H1 (cell line): ENCODE measurements around the gene C17orf113. TPM values are rescaled to one million over a fixed set of nuclear protein-coding genes. Genes with fewer than 3 reads are reported as not detected.

Source experiments
- CTCF ChIA-PET: fragments of 300-600 bp; sonication (Branson Sonifier 250); formaldehyde crosslinking; loops from one replicate; lab custom pipeline; 2021; ENCODE audit not compliant: partially characterized antibody; lab: Charles Lee
- POLR2A ChIA-PET: fragments of 300-600 bp; sonication (Branson Sonifier 250); formaldehyde crosslinking; loops from one replicate; lab custom pipeline; 2021; ENCODE audit warnings: inconsistent platforms; ENCODE audit not compliant: partially characterized antibody; lab: Charles Lee
- DNase-seq, 2 experiments: peaks; one replicate each; pipeline versions ENCODE4 v3.0.0 to v3.0.0-alpha.2; 2010 to 2022; ENCODE audit warnings: low spot score in 2 of 2, low read depth in 1 of 2, mixed read lengths in 1 of 2
- FAIRE-seq: peaks from 2 replicates; lab custom pipeline; 2011; peaks lifted over from hg19 to GRCh38; lab: Jason Lieb, UNC
- H2AFZ ChIP-seq: 2 replicates; pipeline ENCODE4 v1.8.1; 2012; ENCODE audit warnings: low read length, inconsistent platforms
- H2AK5ac ChIP-seq: 2 replicates; pipeline ENCODE4 v1.6.1; 2013; ENCODE audit warnings: low read depth, low read length
- H2BK120ac ChIP-seq: replicated peaks from 2 replicates; pipeline ENCODE3; 2013; ENCODE audit warnings: low read depth, low read length, inconsistent platforms
- H2BK12ac ChIP-seq: 2 replicates; pipeline ENCODE4 v1.6.1; 2013; ENCODE audit warnings: low read depth, low read length
- H2BK15ac ChIP-seq: 2 replicates; pipeline ENCODE4 v1.6.1; 2013; ENCODE audit warnings: low read length
- H2BK20ac ChIP-seq: 2 replicates; pipeline ENCODE4 v1.6.1; 2013; ENCODE audit warnings: low read length
- H2BK5ac ChIP-seq: 2 replicates; pipeline ENCODE4 v1.6.1; 2013; ENCODE audit warnings: low read depth, low read length
- H3K14ac ChIP-seq: 2 replicates; pipeline ENCODE4 v1.6.1; 2013; ENCODE audit warnings: inconsistent platforms; ENCODE audit not compliant: insufficient read length
- H3K18ac ChIP-seq: 2 replicates; pipeline ENCODE4 v1.6.1; 2013; ENCODE audit warnings: low read length; ENCODE audit errors: extremely low read depth
- H3K23ac ChIP-seq: 2 replicates; pipeline ENCODE4 v1.6.1; 2013; ENCODE audit warnings: inconsistent platforms; ENCODE audit not compliant: insufficient read length
- H3K23me2 ChIP-seq: 2 replicates; pipeline ENCODE4 v1.6.1; 2013; ENCODE audit warnings: low read depth, low read length
- H3K27ac ChIP-seq: 2 replicates; pipeline ENCODE4 v1.6.1; 2011; ENCODE audit warnings: low read depth, low read length, inconsistent platforms
- H3K27me3 ChIP-seq, 4 experiments: replicated peaks in 1 of 4; 1 replicate in 1 of 4; 2 replicates in 3 of 4; pipeline versions ENCODE4 v1.6.1 to v1.8.1; 2011 to 2013; ENCODE audit warnings: low read length in 3 of 4, mild to moderate bottlenecking in 3 of 4, inconsistent platforms in 2 of 4, mixed read lengths in 2 of 4, moderate library complexity in 1 of 4; ENCODE audit not compliant: control insufficient read depth in 3 of 4, insufficient read depth in 3 of 4; ENCODE audit errors: extremely low read depth in 1 of 4
- H3K36me3 ChIP-seq, 4 experiments: 2 replicates each; pipeline versions ENCODE4 v1.6.1 to v1.8.1; 2011 to 2013; ENCODE audit warnings: mild to moderate bottlenecking in 4 of 4, low read length in 3 of 4, moderate library complexity in 2 of 4, control low read depth in 1 of 4, inconsistent platforms in 1 of 4; ENCODE audit not compliant: insufficient read depth in 4 of 4, control insufficient read depth in 2 of 4
- H3K4ac ChIP-seq: replicated peaks from 2 replicates; pipeline ENCODE3; 2013; ENCODE audit warnings: low read length, low read depth, mixed read lengths, inconsistent platforms; ENCODE audit not compliant: insufficient read length
- H3K4me1 ChIP-seq, 4 experiments: replicated peaks in 1 of 4; 1 replicate in 1 of 4; 2 replicates in 3 of 4; pipeline versions ENCODE4 v1.6.1 to v1.8.1; 2011 to 2013; ENCODE audit warnings: low read length in 3 of 4, inconsistent platforms in 2 of 4, mixed read lengths in 1 of 4; ENCODE audit not compliant: insufficient read depth in 4 of 4, control insufficient read depth in 3 of 4
- H3K4me2 ChIP-seq, 2 experiments: 2 replicates each; pipeline versions ENCODE4 v1.6.1 to v1.8.1; 2011 to 2013; ENCODE audit warnings: low read depth in 2 of 2, low read length in 2 of 2, control low read depth in 1 of 2, inconsistent platforms in 1 of 2, mild to moderate bottlenecking in 1 of 2; ENCODE audit not compliant: insufficient read depth in 1 of 2
- H3K4me3 ChIP-seq, 4 experiments: fragments of 200-600, 300-600 bp in 1 of 4; sonication (generic), shearing (Covaris generic), sonication (Bioruptor Twin) in 1 of 4; 2 replicates each; pipeline versions ENCODE4 v1.5.1 to v1.8.1; 2011 to 2016; ENCODE audit warnings: low read length in 4 of 4, low read depth in 3 of 4, control low read depth in 2 of 4, inconsistent platforms in 2 of 4, mild to moderate bottlenecking in 2 of 4, mixed read lengths in 1 of 4, moderate library complexity in 1 of 4; ENCODE audit not compliant: insufficient read depth in 2 of 4; ENCODE audit errors: extremely low read depth in 1 of 4
- H3K56ac ChIP-seq: replicated peaks from 2 replicates; pipeline ENCODE3; 2013; ENCODE audit warnings: low read depth, mild to moderate bottlenecking, mixed read lengths, low read length, inconsistent platforms; ENCODE audit not compliant: insufficient read length
- H3K79me1 ChIP-seq: 2 replicates; pipeline ENCODE4 v1.6.1; 2013; ENCODE audit warnings: low read depth, low read length, control low read depth
- H3K79me2 ChIP-seq, 2 experiments: 2 replicates each; pipeline versions ENCODE4 v1.6.1 to v1.8.1; 2012 to 2013; ENCODE audit warnings: low read length in 2 of 2, mild to moderate bottlenecking in 2 of 2, inconsistent platforms in 1 of 2; ENCODE audit not compliant: insufficient read depth in 2 of 2, control insufficient read depth in 1 of 2
- H3K9ac ChIP-seq, 4 experiments: replicated peaks in 1 of 4; 1 replicate in 1 of 4; 2 replicates in 3 of 4; pipeline versions ENCODE4 v1.6.1 to v1.8.1; 2011 to 2013; ENCODE audit warnings: low read depth in 3 of 4, low read length in 3 of 4, control low read depth in 2 of 4, mild to moderate bottlenecking in 2 of 4, moderate library complexity in 2 of 4, inconsistent platforms in 1 of 4; ENCODE audit errors: extremely low read depth in 1 of 4
- H3K9me3 ChIP-seq, 2 experiments: 2 replicates each; pipeline versions ENCODE4 v1.6.1 to v1.8.1; 2012 to 2013; ENCODE audit warnings: mild to moderate bottlenecking in 2 of 2, moderate library complexity in 2 of 2, control low read depth in 1 of 2, inconsistent platforms in 1 of 2, low read depth in 1 of 2, low read length in 1 of 2, mixed read lengths in 1 of 2; ENCODE audit not compliant: insufficient read depth in 2 of 2
- H4K20me1 ChIP-seq, 2 experiments: replicated peaks in 1 of 2; 2 replicates each; pipeline versions ENCODE3 to v1.8.1; 2011 to 2013; ENCODE audit warnings: inconsistent platforms in 2 of 2, low read length in 2 of 2, mild to moderate bottlenecking in 1 of 2; ENCODE audit not compliant: insufficient read depth in 2 of 2, control insufficient read depth in 1 of 2
- H4K5ac ChIP-seq: 2 replicates; pipeline ENCODE4 v1.6.1; 2013; ENCODE audit warnings: low read length, low read depth, mixed read lengths, inconsistent platforms; ENCODE audit not compliant: insufficient read length
- H4K8ac ChIP-seq: 2 replicates; pipeline ENCODE4 v1.8.0; 2013; ENCODE audit warnings: mild to moderate bottlenecking, moderate library complexity, low read length, inconsistent platforms; ENCODE audit not compliant: insufficient read depth; ENCODE audit errors: extremely low read depth
- H4K91ac ChIP-seq: replicated peaks from 2 replicates; pipeline ENCODE3; 2013; ENCODE audit warnings: low read length, mixed read lengths, inconsistent platforms; ENCODE audit not compliant: insufficient read length
- CBX5 ChIP-seq: fragments of 300-800, 300-1000 bp; sonication (generic); IDR thresholded peaks from 2 replicates; pipeline ENCODE4 v1.7.1; 2016; ENCODE audit warnings: antibody characterized with exemption, low read length, low read depth
- CHD1 ChIP-seq: IDR thresholded peaks from 2 replicates; pipeline ENCODE4 v1.6.1; 2012; ENCODE audit warnings: low read depth, low read length, improper control_type of control experiment
- CTBP2 ChIP-seq: IDR thresholded peaks from 2 replicates; pipeline ENCODE4 v1.7.0; 2011; ENCODE audit warnings: borderline replicate concordance, mild to moderate bottlenecking, moderate library complexity, mixed read lengths, low read length; ENCODE audit not compliant: insufficient read depth, insufficient read length
- E2F6 ChIP-seq: IDR thresholded peaks from 2 replicates; pipeline ENCODE4 v1.6.1; 2012; ENCODE audit warnings: inconsistent platforms
- JUND ChIP-seq: IDR thresholded peaks from 2 replicates; pipeline ENCODE4 v1.6.1; 2011; ENCODE audit warnings: mild to moderate bottlenecking, improper control_type of control experiment, low read length
- POLR2AphosphoS5 ChIP-seq: IDR thresholded peaks from 2 replicates; pipeline ENCODE4 v1.6.1; 2011; ENCODE audit warnings: low read depth, low read length
- TBP ChIP-seq: IDR thresholded peaks from 2 replicates; pipeline ENCODE4 v1.6.1; 2011; ENCODE audit warnings: low read depth, low read length, improper control_type of control experiment
- WGBS, 2 experiments: shearing (Covaris generic) in 1 of 2; methylation state at CpG; one replicate each; pipeline versions ENCODE4 v1.1.6 to v1.1.7; 2013 to 2015; ENCODE audit warnings: low lambda C conversion rate in 2 of 2, mixed read lengths in 2 of 2, inconsistent platforms in 1 of 2, low coverage in 1 of 2, missing lambda C conversion rate in 1 of 2; ENCODE audit not compliant: insufficient replicate concordance in 2 of 2, insufficient coverage in 1 of 2, insufficient read length in 1 of 2; ENCODE audit errors: extremely low coverage in 1 of 2, missing lambda C conversion rate in 1 of 2; 5-methylcytosine and 5-hydroxymethylcytosine counted together
- polyA plus RNA-seq, 7 experiments: library from polyadenylated mRNA; depleted of rRNA in 3 of 7; stranded (reverse) in 5 of 7; unstranded in 2 of 7; fragments of >200 nt in 5 of 7; fragments of 200-250 nt in 2 of 7; gene quantifications; 1 replicate in 5 of 7; 2 replicates in 1 of 7; 4 replicates in 1 of 7; pipeline versions ENCODE4 v1.2.1 to v1.2.3, GENCODE V29; 2011 to 2013; ENCODE audit warnings: missing spikeins in 2 of 7, mixed read lengths in 2 of 7
- total RNA-seq: library from RNA; stranded (reverse); fragmentation: NEBNext Ultra II Directional; extraction: Animal tissue kit (Norgen Biotek cat#: 25700); gene quantifications from 2 replicates; pipeline ENCODE4 v1.2.1, GENCODE V29; 2021

C17orf113 gene
- total and polyA plus RNA-seq, 2 of the 8 experiments (the other 6 are each of a cell fraction or from before 2014, with no cell fraction given): 1.0 to 1.4 TPM

GRCh38 chr17:42049834-42050392 is 488 bp downstream of the C17orf113 start:
- H2BK120ac ChIP-seq: no peak overlapping the region
- no peak overlapping the region for H2BK12ac ChIP-seq
- no peaks in the 10 kb centered on the region for H4K20me1 ChIP-seq
- POLR2A ChIA-PET: interaction anchor here (1.2 to 1.5 kb wide), 2 partner anchors 10 to 34 kb away, joined by 4 to 9 read pairs; no protein-coding TSS in a partner anchor
- TF ChIP-seq POLR2AphosphoS5: no peak
- TF ChIP-seq TBP: no peak
- TF ChIP-seq CHD1: no peak
- TF ChIP-seq CTBP2: no peak
- TF ChIP-seq JUND: no peak
- no peak for TF ChIP-seq E2F6
- TF ChIP-seq CBX5: no peak
- H3K4me3 ChIP-seq: peak overlapping the region; percentile 40 to 73 (median 62)
- no peak overlapping the region for H4K5ac ChIP-seq
- no peak overlapping the region for H4K91ac ChIP-seq
- peaks cover 8% of the 10 kb centered on the region; the same call in 1 of the 2 replicates for H3K23me2 ChIP-seq
- H2AK5ac ChIP-seq: no peak overlapping the region
- H3K4ac ChIP-seq: no peak overlapping the region
- no peak overlapping the region for H3K14ac ChIP-seq
- no peak overlapping the region for H2BK20ac ChIP-seq
- H3K4me2 ChIP-seq: peak overlapping the region; percentile 65 to 96
- no peak overlapping the region for H3K18ac ChIP-seq
- no peak overlapping the region; a peak in 1 of 7 replicates for H3K9ac ChIP-seq
- no peak overlapping the region for H3K23ac ChIP-seq
- no peaks in the 10 kb centered on the region for H3K79me2 ChIP-seq
- peaks cover 0 to 17% (median 10%) of the 10 kb centered on the region in 4 experiments; a peak in 6 of 7 replicates for H3K4me1 ChIP-seq
- H3K36me3 ChIP-seq: no peaks in the 10 kb centered on the region
- H3K79me1 ChIP-seq: no peaks in the 10 kb centered on the region
- no peak overlapping the region for H2BK15ac ChIP-seq
- no peak overlapping the region for H2BK5ac ChIP-seq
- no peak overlapping the region for H3K56ac ChIP-seq
- DNase-seq (no peak), FAIRE-seq (no peak)
- H3K9me3 ChIP-seq: no peaks in the 10 kb centered on the region
- H4K8ac ChIP-seq: peak overlapping the region; percentile 35
- no peak overlapping the region for H3K27ac ChIP-seq
- H3K27me3 ChIP-seq: peaks cover 0 to 4% (median 1%) of the 10 kb centered on the region in 4 experiments; a peak in 3 of 7 replicates
- CTCF ChIA-PET: interaction anchor here (0.8 to 38.8 kb wide), 9 partner anchors 9 to 91 kb away, joined by 3 to 1084 read pairs (median 5); partner anchors contain the start of genes DHX58, HSPB9, KAT2A and NKIRAS2
- WGBS, 2 experiments: 10% methylated on average over 7 of the region's 7 CpGs; no CpG with 5 or more reads in 1 of the 2 experiments
- peak overlapping the region; percentile 60; the same call in 1 of the 2 replicates for H2AFZ ChIP-seq
